ENCODE measurements around the gene ZNF518A. TPM values are rescaled to one million over a fixed set of nuclear protein-coding genes. Genes with fewer than 3 reads are reported as not detected.

The ZNF518A gene
- total and polyA plus RNA-seq, 2 of the 13 experiments (the other 11 are each of a cell fraction or from before 2014, with no cell fraction given) = 21.7 to 37.1 TPM

DNA sequence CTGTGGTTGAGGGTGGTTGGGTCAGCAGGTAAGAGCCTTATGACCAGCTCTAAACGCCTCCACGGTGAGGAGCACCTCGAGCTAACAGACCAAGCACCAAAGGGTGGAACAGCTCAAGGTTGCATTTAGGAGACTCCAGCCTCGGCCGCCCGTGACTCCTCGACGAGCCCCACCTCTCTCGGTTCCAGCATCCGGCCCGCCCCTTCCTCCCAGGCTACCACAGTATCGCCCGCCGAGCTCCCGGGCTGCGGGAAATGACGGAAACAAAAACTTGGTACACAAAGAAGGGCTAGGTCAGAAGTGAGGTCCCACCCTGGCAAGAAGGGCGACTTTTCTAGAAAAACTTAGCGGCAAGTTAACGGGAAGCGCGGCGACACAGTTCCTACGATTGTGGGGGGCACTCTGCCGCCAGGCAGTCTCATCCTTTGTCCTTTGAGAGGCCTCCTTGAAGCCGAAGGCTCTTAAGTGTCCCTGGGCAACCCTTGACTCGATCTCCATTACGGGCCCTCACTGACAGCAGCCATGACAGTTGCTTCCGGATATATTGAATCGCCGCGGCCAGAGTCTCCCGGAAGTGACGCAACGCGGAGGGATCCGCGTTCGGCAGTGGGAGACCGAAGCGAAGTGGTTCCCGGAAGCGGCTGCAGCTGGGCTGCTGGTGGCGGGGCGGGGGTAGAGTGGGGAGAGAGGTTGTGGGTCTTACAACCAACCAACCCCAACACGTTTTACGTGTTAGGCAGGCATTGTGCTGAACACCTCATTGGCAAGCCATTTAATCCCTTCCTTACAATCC lies 40.2 kb upstream of the ZNF518A start (continued):
- TF ChIP-seq MIER2 (CRISPR knock-in tag; IDR thresholded peaks at IDR 0.05) (peak; percentile 55; the same call in 1 of the 2 replicates), SATB2 (CRISPR knock-in tag; IDR thresholded peaks at IDR 0.05) (no peak; the same call in 1 of the 2 replicates), ZNF678 (CRISPR knock-in tag; IDR thresholded peaks at IDR 0.05) (no peak), BHLHE40 (IDR thresholded peaks at IDR 0.05; ENCODE audit: low read length) (peak; percentile 25; the same call in 1 of the 2 replicates), ZBTB38 (CRISPR knock-in tag; IDR thresholded peaks at IDR 0.05) (peak; percentile 6; the same call in 1 of the 2 replicates), FOXA3 (CRISPR knock-in tag; IDR thresholded peaks at IDR 0.05) (peak; percentile 47), SCMH1 (CRISPR knock-in tag; IDR thresholded peaks at IDR 0.05; ENCODE audit: borderline replicate concordance) (no peak), ZNF780A (CRISPR knock-in tag; IDR thresholded peaks at IDR 0.05) (peak; percentile 38; the same call in 1 of the 2 replicates), HCFC1 (IDR thresholded peaks at IDR 0.05; ENCODE audit: low read depth, low read length) (peak; percentile 59), SRF (IDR thresholded peaks at IDR 0.05; ENCODE audit: low read depth, low read length) (peak; percentile 32; the same call in 1 of the 2 replicates), ZSCAN31 (CRISPR knock-in tag; IDR thresholded peaks at IDR 0.05; ENCODE audit: low read depth) (peak; percentile 97)
- TF ChIP-seq, protein P1, sequence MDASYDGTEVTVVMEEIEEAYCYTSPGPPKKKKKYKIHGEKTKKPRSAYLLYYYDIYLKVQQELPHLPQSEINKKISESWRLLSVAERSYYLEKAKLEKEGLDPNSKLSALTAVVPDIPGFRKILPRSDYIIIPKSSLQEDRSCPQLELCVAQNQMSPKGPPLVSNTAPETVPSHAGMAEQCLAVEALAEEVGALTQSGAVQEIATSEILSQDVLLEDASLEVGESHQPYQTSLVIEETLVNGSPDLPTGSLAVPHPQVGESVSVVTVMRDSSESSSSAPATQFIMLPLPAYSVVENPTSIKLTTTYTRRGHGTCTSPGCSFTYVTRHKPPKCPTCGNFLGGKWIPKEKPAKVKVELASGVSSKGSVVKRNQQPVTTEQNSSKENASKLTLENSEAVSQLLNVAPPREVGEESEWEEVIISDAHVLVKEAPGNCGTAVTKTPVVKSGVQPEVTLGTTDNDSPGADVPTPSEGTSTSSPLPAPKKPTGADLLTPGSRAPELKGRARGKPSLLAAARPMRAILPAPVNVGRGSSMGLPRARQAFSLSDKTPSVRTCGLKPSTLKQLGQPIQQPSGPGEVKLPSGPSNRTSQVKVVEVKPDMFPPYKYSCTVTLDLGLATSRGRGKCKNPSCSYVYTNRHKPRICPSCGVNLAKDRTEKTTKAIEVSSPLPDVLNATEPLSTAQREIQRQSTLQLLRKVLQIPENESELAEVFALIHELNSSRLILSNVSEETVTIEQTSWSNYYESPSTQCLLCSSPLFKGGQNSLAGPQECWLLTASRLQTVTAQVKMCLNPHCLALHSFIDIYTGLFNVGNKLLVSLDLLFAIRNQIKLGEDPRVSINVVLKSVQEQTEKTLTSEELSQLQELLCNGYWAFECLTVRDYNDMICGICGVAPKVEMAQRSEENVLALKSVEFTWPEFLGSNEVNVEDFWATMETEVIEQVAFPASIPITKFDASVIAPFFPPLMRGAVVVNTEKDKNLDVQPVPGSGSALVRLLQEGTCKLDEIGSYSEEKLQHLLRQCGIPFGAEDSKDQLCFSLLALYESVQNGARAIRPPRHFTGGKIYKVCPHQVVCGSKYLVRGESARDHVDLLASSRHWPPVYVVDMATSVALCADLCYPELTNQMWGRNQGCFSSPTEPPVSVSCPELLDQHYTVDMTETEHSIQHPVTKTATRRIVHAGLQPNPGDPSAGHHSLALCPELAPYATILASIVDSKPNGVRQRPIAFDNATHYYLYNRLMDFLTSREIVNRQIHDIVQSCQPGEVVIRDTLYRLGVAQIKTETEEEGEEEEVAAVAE (CRISPR knock-in tag; IDR thresholded peaks at IDR 0.05; ENCODE audit: borderline replicate concordance) = peak; percentile 42; the same call in 1 of the 2 replicates
- TF ChIP-seq, protein P2, sequence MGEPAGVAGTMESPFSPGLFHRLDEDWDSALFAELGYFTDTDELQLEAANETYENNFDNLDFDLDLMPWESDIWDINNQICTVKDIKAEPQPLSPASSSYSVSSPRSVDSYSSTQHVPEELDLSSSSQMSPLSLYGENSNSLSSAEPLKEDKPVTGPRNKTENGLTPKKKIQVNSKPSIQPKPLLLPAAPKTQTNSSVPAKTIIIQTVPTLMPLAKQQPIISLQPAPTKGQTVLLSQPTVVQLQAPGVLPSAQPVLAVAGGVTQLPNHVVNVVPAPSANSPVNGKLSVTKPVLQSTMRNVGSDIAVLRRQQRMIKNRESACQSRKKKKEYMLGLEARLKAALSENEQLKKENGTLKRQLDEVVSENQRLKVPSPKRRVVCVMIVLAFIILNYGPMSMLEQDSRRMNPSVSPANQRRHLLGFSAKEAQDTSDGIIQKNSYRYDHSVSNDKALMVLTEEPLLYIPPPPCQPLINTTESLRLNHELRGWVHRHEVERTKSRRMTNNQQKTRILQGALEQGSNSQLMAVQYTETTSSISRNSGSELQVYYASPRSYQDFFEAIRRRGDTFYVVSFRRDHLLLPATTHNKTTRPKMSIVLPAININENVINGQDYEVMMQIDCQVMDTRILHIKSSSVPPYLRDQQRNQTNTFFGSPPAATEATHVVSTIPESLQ (CRISPR knock-in tag; conservative IDR thresholded peaks at IDR 0.05) = no peak
- TF ChIP-seq, protein P3, sequence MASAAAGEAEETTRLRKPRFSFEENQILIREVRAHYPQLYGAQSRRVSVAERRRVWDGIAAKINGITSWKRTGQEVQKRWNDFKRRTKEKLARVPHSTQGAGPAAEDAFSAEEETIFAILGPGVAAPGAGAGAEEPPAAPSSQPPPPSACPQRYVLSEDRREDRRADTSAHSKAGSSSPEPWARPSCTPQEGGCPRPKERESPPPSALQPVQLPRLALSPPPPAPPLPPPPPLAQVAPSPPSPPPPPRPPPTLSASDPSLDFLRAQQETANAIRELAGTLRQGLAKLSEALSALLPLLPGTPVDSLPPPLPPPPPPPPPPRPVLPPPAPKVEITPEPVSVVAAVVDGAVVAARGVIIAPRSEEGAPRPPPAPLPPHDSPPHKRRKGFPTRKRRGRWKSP (CRISPR knock-in tag; IDR thresholded peaks at IDR 0.05) = peak; percentile 88
- TF ChIP-seq, protein P4, sequence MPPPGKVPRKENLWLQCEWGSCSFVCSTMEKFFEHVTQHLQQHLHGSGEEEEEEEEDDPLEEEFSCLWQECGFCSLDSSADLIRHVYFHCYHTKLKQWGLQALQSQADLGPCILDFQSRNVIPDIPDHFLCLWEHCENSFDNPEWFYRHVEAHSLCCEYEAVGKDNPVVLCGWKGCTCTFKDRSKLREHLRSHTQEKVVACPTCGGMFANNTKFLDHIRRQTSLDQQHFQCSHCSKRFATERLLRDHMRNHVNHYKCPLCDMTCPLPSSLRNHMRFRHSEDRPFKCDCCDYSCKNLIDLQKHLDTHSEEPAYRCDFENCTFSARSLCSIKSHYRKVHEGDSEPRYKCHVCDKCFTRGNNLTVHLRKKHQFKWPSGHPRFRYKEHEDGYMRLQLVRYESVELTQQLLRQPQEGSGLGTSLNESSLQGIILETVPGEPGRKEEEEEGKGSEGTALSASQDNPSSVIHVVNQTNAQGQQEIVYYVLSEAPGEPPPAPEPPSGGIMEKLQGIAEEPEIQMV (CRISPR knock-in tag; IDR thresholded peaks at IDR 0.05; ENCODE audit: low read depth) = no peak
- TF ChIP-seq, protein P5, sequence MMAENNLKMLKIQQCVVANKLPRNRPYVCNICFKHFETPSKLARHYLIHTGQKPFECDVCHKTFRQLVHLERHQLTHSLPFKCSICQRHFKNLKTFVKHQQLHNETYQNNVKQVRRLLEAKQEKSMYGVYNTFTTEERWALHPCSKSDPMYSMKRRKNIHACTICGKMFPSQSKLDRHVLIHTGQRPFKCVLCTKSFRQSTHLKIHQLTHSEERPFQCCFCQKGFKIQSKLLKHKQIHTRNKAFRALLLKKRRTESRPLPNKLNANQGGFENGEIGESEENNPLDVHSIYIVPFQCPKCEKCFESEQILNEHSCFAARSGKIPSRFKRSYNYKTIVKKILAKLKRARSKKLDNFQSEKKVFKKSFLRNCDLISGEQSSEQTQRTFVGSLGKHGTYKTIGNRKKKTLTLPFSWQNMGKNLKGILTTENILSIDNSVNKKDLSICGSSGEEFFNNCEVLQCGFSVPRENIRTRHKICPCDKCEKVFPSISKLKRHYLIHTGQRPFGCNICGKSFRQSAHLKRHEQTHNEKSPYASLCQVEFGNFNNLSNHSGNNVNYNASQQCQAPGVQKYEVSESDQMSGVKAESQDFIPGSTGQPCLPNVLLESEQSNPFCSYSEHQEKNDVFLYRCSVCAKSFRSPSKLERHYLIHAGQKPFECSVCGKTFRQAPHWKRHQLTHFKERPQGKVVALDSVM (CRISPR knock-in tag; IDR thresholded peaks at IDR 0.05) = peak; percentile 66
- TF ChIP-seq, protein P6, sequence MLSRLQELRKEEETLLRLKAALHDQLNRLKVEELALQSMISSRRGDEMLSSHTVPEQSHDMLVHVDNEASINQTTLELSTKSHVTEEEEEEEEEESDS (CRISPR knock-in tag; IDR thresholded peaks at IDR 0.05; ENCODE audit: borderline replicate concordance) = no peak; the same call in 1 of the 2 replicates
